Measurements from ENCODE around the gene RPS6KA2.
"Not testable (repeated sequence)": the region's sequence is repeated elsewhere in the genome, so short reads cannot be mapped to it uniquely, and the experiment has no call there.

Gene RPS6KA2

GRCh38 chr6:166387098-166387497 is 240.0 kb downstream of the RPS6KA2 start:
- not testable (repeated sequence) for DNase-seq

GRCh38 chr6:166386111-166386510 is 240.9 kb downstream of the RPS6KA2 start:
- DNase-seq, result no peak

GRCh38 chr6:166383802-166384363 is 243.2 kb downstream of the RPS6KA2 start:
- DNase-seq, result peak; percentile 65

- peak; percentile 97 for DNase-seq
Measured at GRCh38 chr6:166382933-166383801, 243.9 kb downstream of the RPS6KA2 start, which contains the start of gene MPC1. MPC1 (minus strand) TSS chr6:166382940; CDS start chr6:166382876, 64 bp downstream.

GRCh38 chr6:166382500-166382932 is 244.5 kb downstream of the RPS6KA2 start:
- DNase-seq, result peak; percentile 50

GRCh38 chr6:166381733-166382499 is 245.1 kb downstream of the RPS6KA2 start:
- peak; percentile 64 for DNase-seq

- DNase-seq, result no peak
Measured at GRCh38 chr6:166381381-166381732, 245.7 kb downstream of the RPS6KA2 start.

- DNase-seq, result no peak
Measured at GRCh38 chr6:166379800-166380199, 247.3 kb downstream of the RPS6KA2 start.

GRCh38 chr6:166379103-166379586 is 247.9 kb downstream of the RPS6KA2 start:
- DNase-seq, result no peak

- DNase-seq, result no peak
Measured at GRCh38 chr6:166377721-166378120, 249.3 kb downstream of the RPS6KA2 start.

GRCh38 chr6:166375013-166375412 is 252.0 kb downstream of the RPS6KA2 start:
- no peak for DNase-seq

- DNase-seq, result no peak
Measured at GRCh38 chr6:166370489-166370888, 256.6 kb downstream of the RPS6KA2 start.

GRCh38 chr6:166369782-166370181 is 257.3 kb downstream of the RPS6KA2 start:
- no peak for DNase-seq

GRCh38 chr6:166366921-166367320 is 260.1 kb downstream of the RPS6KA2 start:
- no peak for DNase-seq

GRCh38 chr6:166365806-166366205 is 261.2 kb downstream of the RPS6KA2 start:
- no peak for DNase-seq

- no peak for DNase-seq
Measured at GRCh38 chr6:166365221-166365620, 261.8 kb downstream of the RPS6KA2 start.

GRCh38 chr6:166364456-166364855 is 262.6 kb downstream of the RPS6KA2 start:
- no peak for DNase-seq

- DNase-seq, result not testable (repeated sequence)
Measured at GRCh38 chr6:166362427-166362826, 264.6 kb downstream of the RPS6KA2 start.

GRCh38 chr6:166361077-166361429 is 266.0 kb downstream of the RPS6KA2 start:
- no peak for DNase-seq

GRCh38 chr6:166360243-166361076 is 266.6 kb downstream of the RPS6KA2 start:
- DNase-seq, result no peak

Measured in NCI-H82 (cell line).